H1 (cell line): ENCODE results near the gene SNX12. TPM values are rescaled to one million over a fixed set of nuclear protein-coding genes. Genes with fewer than 3 reads are reported as not detected.

ENCODE experiments used
- CTCF ChIA-PET: fragments of 300-600 bp; sonication (Branson Sonifier 250); formaldehyde crosslinking; loops from one replicate; lab custom pipeline; 2021; ENCODE audit not compliant: partially characterized antibody; lab: Charles Lee
- POLR2A ChIA-PET: fragments of 300-600 bp; sonication (Branson Sonifier 250); formaldehyde crosslinking; loops from one replicate; lab custom pipeline; 2021; ENCODE audit warnings: inconsistent platforms; ENCODE audit not compliant: partially characterized antibody; lab: Charles Lee
- DNase-seq, 2 experiments: peaks; one replicate each; pipeline versions ENCODE4 v3.0.0 to v3.0.0-alpha.2; 2010 to 2022; ENCODE audit warnings: low spot score in 2 of 2, low read depth in 1 of 2, mixed read lengths in 1 of 2
- FAIRE-seq: peaks from 2 replicates; lab custom pipeline; 2011; peaks lifted over from hg19 to GRCh38; lab: Jason Lieb, UNC
- H2AFZ ChIP-seq: 2 replicates; pipeline ENCODE4 v1.8.1; 2012; ENCODE audit warnings: low read length, inconsistent platforms
- H2AK5ac ChIP-seq: 2 replicates; pipeline ENCODE4 v1.6.1; 2013; ENCODE audit warnings: low read depth, low read length
- H2BK120ac ChIP-seq: replicated peaks from 2 replicates; pipeline ENCODE3; 2013; ENCODE audit warnings: low read depth, low read length, inconsistent platforms
- H2BK12ac ChIP-seq: 2 replicates; pipeline ENCODE4 v1.6.1; 2013; ENCODE audit warnings: low read depth, low read length
- H2BK15ac ChIP-seq: 2 replicates; pipeline ENCODE4 v1.6.1; 2013; ENCODE audit warnings: low read length
- H2BK20ac ChIP-seq: 2 replicates; pipeline ENCODE4 v1.6.1; 2013; ENCODE audit warnings: low read length
- H2BK5ac ChIP-seq: 2 replicates; pipeline ENCODE4 v1.6.1; 2013; ENCODE audit warnings: low read depth, low read length
- H3K14ac ChIP-seq: 2 replicates; pipeline ENCODE4 v1.6.1; 2013; ENCODE audit warnings: inconsistent platforms; ENCODE audit not compliant: insufficient read length
- H3K18ac ChIP-seq: 2 replicates; pipeline ENCODE4 v1.6.1; 2013; ENCODE audit warnings: low read length; ENCODE audit errors: extremely low read depth
- H3K23ac ChIP-seq: 2 replicates; pipeline ENCODE4 v1.6.1; 2013; ENCODE audit warnings: inconsistent platforms; ENCODE audit not compliant: insufficient read length
- H3K23me2 ChIP-seq: 2 replicates; pipeline ENCODE4 v1.6.1; 2013; ENCODE audit warnings: low read depth, low read length
- H3K27ac ChIP-seq: 2 replicates; pipeline ENCODE4 v1.6.1; 2011; ENCODE audit warnings: low read depth, low read length, inconsistent platforms
- H3K27me3 ChIP-seq, 4 experiments: replicated peaks in 1 of 4; 1 replicate in 1 of 4; 2 replicates in 3 of 4; pipeline versions ENCODE4 v1.6.1 to v1.8.1; 2011 to 2013; ENCODE audit warnings: low read length in 3 of 4, mild to moderate bottlenecking in 3 of 4, inconsistent platforms in 2 of 4, mixed read lengths in 2 of 4, moderate library complexity in 1 of 4; ENCODE audit not compliant: control insufficient read depth in 3 of 4, insufficient read depth in 3 of 4; ENCODE audit errors: extremely low read depth in 1 of 4
- H3K36me3 ChIP-seq, 4 experiments: 2 replicates each; pipeline versions ENCODE4 v1.6.1 to v1.8.1; 2011 to 2013; ENCODE audit warnings: mild to moderate bottlenecking in 4 of 4, low read length in 3 of 4, moderate library complexity in 2 of 4, control low read depth in 1 of 4, inconsistent platforms in 1 of 4; ENCODE audit not compliant: insufficient read depth in 4 of 4, control insufficient read depth in 2 of 4
- H3K4ac ChIP-seq: replicated peaks from 2 replicates; pipeline ENCODE3; 2013; ENCODE audit warnings: low read length, low read depth, mixed read lengths, inconsistent platforms; ENCODE audit not compliant: insufficient read length
- H3K4me1 ChIP-seq, 4 experiments: replicated peaks in 1 of 4; 1 replicate in 1 of 4; 2 replicates in 3 of 4; pipeline versions ENCODE4 v1.6.1 to v1.8.1; 2011 to 2013; ENCODE audit warnings: low read length in 3 of 4, inconsistent platforms in 2 of 4, mixed read lengths in 1 of 4; ENCODE audit not compliant: insufficient read depth in 4 of 4, control insufficient read depth in 3 of 4
- H3K4me2 ChIP-seq, 2 experiments: 2 replicates each; pipeline versions ENCODE4 v1.6.1 to v1.8.1; 2011 to 2013; ENCODE audit warnings: low read depth in 2 of 2, low read length in 2 of 2, control low read depth in 1 of 2, inconsistent platforms in 1 of 2, mild to moderate bottlenecking in 1 of 2; ENCODE audit not compliant: insufficient read depth in 1 of 2
- H3K4me3 ChIP-seq, 4 experiments: fragments of 200-600, 300-600 bp in 1 of 4; sonication (generic), shearing (Covaris generic), sonication (Bioruptor Twin) in 1 of 4; 2 replicates each; pipeline versions ENCODE4 v1.5.1 to v1.8.1; 2011 to 2016; ENCODE audit warnings: low read length in 4 of 4, low read depth in 3 of 4, control low read depth in 2 of 4, inconsistent platforms in 2 of 4, mild to moderate bottlenecking in 2 of 4, mixed read lengths in 1 of 4, moderate library complexity in 1 of 4; ENCODE audit not compliant: insufficient read depth in 2 of 4; ENCODE audit errors: extremely low read depth in 1 of 4
- H3K56ac ChIP-seq: replicated peaks from 2 replicates; pipeline ENCODE3; 2013; ENCODE audit warnings: low read depth, mild to moderate bottlenecking, mixed read lengths, low read length, inconsistent platforms; ENCODE audit not compliant: insufficient read length
- H3K79me1 ChIP-seq: 2 replicates; pipeline ENCODE4 v1.6.1; 2013; ENCODE audit warnings: low read depth, low read length, control low read depth
- H3K79me2 ChIP-seq, 2 experiments: 2 replicates each; pipeline versions ENCODE4 v1.6.1 to v1.8.1; 2012 to 2013; ENCODE audit warnings: low read length in 2 of 2, mild to moderate bottlenecking in 2 of 2, inconsistent platforms in 1 of 2; ENCODE audit not compliant: insufficient read depth in 2 of 2, control insufficient read depth in 1 of 2
- H3K9ac ChIP-seq, 4 experiments: replicated peaks in 1 of 4; 1 replicate in 1 of 4; 2 replicates in 3 of 4; pipeline versions ENCODE4 v1.6.1 to v1.8.1; 2011 to 2013; ENCODE audit warnings: low read depth in 3 of 4, low read length in 3 of 4, control low read depth in 2 of 4, mild to moderate bottlenecking in 2 of 4, moderate library complexity in 2 of 4, inconsistent platforms in 1 of 4; ENCODE audit errors: extremely low read depth in 1 of 4
- H3K9me3 ChIP-seq, 2 experiments: 2 replicates each; pipeline versions ENCODE4 v1.6.1 to v1.8.1; 2012 to 2013; ENCODE audit warnings: mild to moderate bottlenecking in 2 of 2, moderate library complexity in 2 of 2, control low read depth in 1 of 2, inconsistent platforms in 1 of 2, low read depth in 1 of 2, low read length in 1 of 2, mixed read lengths in 1 of 2; ENCODE audit not compliant: insufficient read depth in 2 of 2
- H4K20me1 ChIP-seq, 2 experiments: replicated peaks in 1 of 2; 2 replicates each; pipeline versions ENCODE3 to v1.8.1; 2011 to 2013; ENCODE audit warnings: inconsistent platforms in 2 of 2, low read length in 2 of 2, mild to moderate bottlenecking in 1 of 2; ENCODE audit not compliant: insufficient read depth in 2 of 2, control insufficient read depth in 1 of 2
- H4K5ac ChIP-seq: 2 replicates; pipeline ENCODE4 v1.6.1; 2013; ENCODE audit warnings: low read length, low read depth, mixed read lengths, inconsistent platforms; ENCODE audit not compliant: insufficient read length
- H4K8ac ChIP-seq: 2 replicates; pipeline ENCODE4 v1.8.0; 2013; ENCODE audit warnings: mild to moderate bottlenecking, moderate library complexity, low read length, inconsistent platforms; ENCODE audit not compliant: insufficient read depth; ENCODE audit errors: extremely low read depth
- H4K91ac ChIP-seq: replicated peaks from 2 replicates; pipeline ENCODE3; 2013; ENCODE audit warnings: low read length, mixed read lengths, inconsistent platforms; ENCODE audit not compliant: insufficient read length
- ASH2L ChIP-seq: fragments of 200-600, 300-600 bp; sonication (generic); IDR thresholded peaks from one replicate; pipeline ENCODE4 v1.7.1; 2017; ENCODE audit warnings: low read length
- CHD2 ChIP-seq: IDR thresholded peaks from 2 replicates; pipeline ENCODE4 v1.6.1; 2012; ENCODE audit warnings: low read length, improper control_type of control experiment
- CREB1 ChIP-seq: IDR thresholded peaks from 2 replicates; pipeline ENCODE4 v1.6.1; 2012; ENCODE audit warnings: inconsistent platforms
- EP300 ChIP-seq, 2 experiments: IDR thresholded peaks; 1 replicate in 1 of 2; 2 replicates in 1 of 2; pipeline ENCODE4 v1.6.1; 2011 to 2012; ENCODE audit warnings: low read depth in 2 of 2, low read length in 2 of 2, mild to moderate bottlenecking in 2 of 2, borderline replicate concordance in 1 of 2, inconsistent platforms in 1 of 2, moderate library complexity in 1 of 2
- JUN ChIP-seq: IDR thresholded peaks from 2 replicates; pipeline ENCODE4 v1.6.1; 2011; ENCODE audit warnings: low read depth, mild to moderate bottlenecking, improper control_type of control experiment, low read length
- NANOG ChIP-seq: IDR thresholded peaks from 2 replicates; pipeline ENCODE4 v1.6.1; 2011; ENCODE audit warnings: low read length, low read depth, mild to moderate bottlenecking, inconsistent platforms; ENCODE audit not compliant: insufficient read depth, poor library complexity, severe bottlenecking
- POLR2A ChIP-seq, 2 experiments: IDR thresholded peaks; 1 replicate in 1 of 2; 2 replicates in 1 of 2; pipeline ENCODE4 v1.6.1; 2011; ENCODE audit warnings: low read depth in 2 of 2, low read length in 2 of 2, mild to moderate bottlenecking in 2 of 2; ENCODE audit errors: control extremely low read depth in 1 of 2
- POLR2AphosphoS5 ChIP-seq: IDR thresholded peaks from 2 replicates; pipeline ENCODE4 v1.6.1; 2011; ENCODE audit warnings: low read depth, low read length
- POU5F1 ChIP-seq: IDR thresholded peaks from 2 replicates; pipeline ENCODE4 v1.6.1; 2011; ENCODE audit warnings: low read depth, mild to moderate bottlenecking, low read length, moderate library complexity
- TCF12 ChIP-seq: IDR thresholded peaks from 2 replicates; pipeline ENCODE4 v1.6.1; 2011; ENCODE audit warnings: low read depth, mild to moderate bottlenecking, low read length
- ZNF274 ChIP-seq: IDR thresholded peaks from 2 replicates; pipeline ENCODE4 v1.7.0; 2012; ENCODE audit warnings: low read length, borderline replicate concordance; ENCODE audit errors: extremely low read depth
- WGBS, 2 experiments: shearing (Covaris generic) in 1 of 2; methylation state at CpG; one replicate each; pipeline versions ENCODE4 v1.1.6 to v1.1.7; 2013 to 2015; ENCODE audit warnings: low lambda C conversion rate in 2 of 2, mixed read lengths in 2 of 2, inconsistent platforms in 1 of 2, low coverage in 1 of 2, missing lambda C conversion rate in 1 of 2; ENCODE audit not compliant: insufficient replicate concordance in 2 of 2, insufficient coverage in 1 of 2, insufficient read length in 1 of 2; ENCODE audit errors: extremely low coverage in 1 of 2, missing lambda C conversion rate in 1 of 2; 5-methylcytosine and 5-hydroxymethylcytosine counted together
- polyA plus RNA-seq, 7 experiments: library from polyadenylated mRNA; depleted of rRNA in 3 of 7; stranded (reverse) in 5 of 7; unstranded in 2 of 7; fragments of >200 nt in 5 of 7; fragments of 200-250 nt in 2 of 7; gene quantifications; 1 replicate in 5 of 7; 2 replicates in 1 of 7; 4 replicates in 1 of 7; pipeline versions ENCODE4 v1.2.1 to v1.2.3, GENCODE V29; 2011 to 2013; ENCODE audit warnings: missing spikeins in 2 of 7, mixed read lengths in 2 of 7
- total RNA-seq: library from RNA; stranded (reverse); fragmentation: NEBNext Ultra II Directional; extraction: Animal tissue kit (Norgen Biotek cat#: 25700); gene quantifications from 2 replicates; pipeline ENCODE4 v1.2.1, GENCODE V29; 2021

Gene SNX12
- total and polyA plus RNA-seq, 2 of the 8 experiments (the other 6 are each of a cell fraction or from before 2014, with no cell fraction given) = 72.1 to 74.2 TPM

GRCh38 chrX:71117358-71117757 is 49.2 kb upstream of the SNX12 start:
- H2AFZ ChIP-seq = no peak overlapping the region
- WGBS, 2 experiments = 81% methylated on average over 10 of the region's 10 CpGs; no CpG with 5 or more reads in 1 of the 2 experiments

More at GRCh38 chrX:71117358-71117757, 49.2 kb upstream of the SNX12 start:
- no peaks in the 10 kb centered on the region for H3K79me2 ChIP-seq
- no peaks in the 10 kb centered on the region for H3K79me1 ChIP-seq
- H4K91ac ChIP-seq = no peak overlapping the region
- H3K14ac ChIP-seq = no peak overlapping the region
- no peaks in the 10 kb centered on the region for H3K9me3 ChIP-seq
- no peak overlapping the region for H3K27ac ChIP-seq
- DNase-seq (no peak), FAIRE-seq (no peak)
- H3K9ac ChIP-seq = no peak overlapping the region
- ChIA-PET CTCF (interaction anchor here (0.8 to 2.8 kb wide), 3 partner anchors 13 to 18 kb away, joined by 3 to 13 read pairs (median 4); no protein-coding TSS in a partner anchor), POLR2A (interaction anchor here (1.2 to 2.7 kb wide), 6 partner anchors 14 to 64 kb away, joined by 3 to 17 read pairs (median 7); partner anchors contain the start of gene FOXO4)
- H3K18ac ChIP-seq = no peak overlapping the region
- H4K8ac ChIP-seq = no peak overlapping the region
- no peak overlapping the region for H4K5ac ChIP-seq
- no peak overlapping the region for H2AK5ac ChIP-seq
- TF ChIP-seq POLR2AphosphoS5 (no peak), POU5F1 (no peak), POLR2A (IDR thresholded peaks at IDR 0.05; ENCODE audit: control extremely low read depth in 1 of 2, low read depth in 2 of 2, low read length in 2 of 2) (no peak), ZNF274 (no peak), JUN (no peak), ASH2L (no peak), TCF12 (no peak), CREB1 (no peak), CHD2 (no peak), EP300 (IDR thresholded peaks at IDR 0.05; ENCODE audit: borderline replicate concordance in 1 of 2, low read depth in 2 of 2, low read length in 2 of 2) (no peak), NANOG (no peak)
- no peak overlapping the region for H2BK5ac ChIP-seq
- no peak overlapping the region for H2BK12ac ChIP-seq
- no peak overlapping the region for H2BK120ac ChIP-seq
- no peak overlapping the region for H2BK20ac ChIP-seq
- peaks cover 0 to 3% (median 0%) of the 10 kb centered on the region in 4 experiments; a peak in 1 of 7 replicates for H3K27me3 ChIP-seq
- peak overlapping the region in 1 of 4 experiments; percentile 84; a peak in 2 of 8 replicates for H3K4me3 ChIP-seq
- peak overlapping the region; percentile 66 to 91 for H3K4me2 ChIP-seq
- H4K20me1 ChIP-seq = peaks cover 0 to 2% of the 10 kb centered on the region in 2 experiments
- H3K4ac ChIP-seq = no peak overlapping the region
- H3K36me3 ChIP-seq = peaks cover 0 to 19% (median 9%) of the 10 kb centered on the region in 4 experiments; a peak in 6 of 8 replicates
- H3K4me1 ChIP-seq = peaks cover 0 to 6% (median 2%) of the 10 kb centered on the region in 4 experiments; a peak in 3 of 7 replicates
- H3K23me2 ChIP-seq = no peaks in the 10 kb centered on the region; the same call in 1 of the 2 replicates
- no peak overlapping the region for H3K56ac ChIP-seq
- no peak overlapping the region for H2BK15ac ChIP-seq
- no peak overlapping the region for H3K23ac ChIP-seq
